Thymus (tissue), 11 donors: ENCODE measurements around the gene C3orf70. TPM values are rescaled to one million over a fixed set of nuclear protein-coding genes. Genes with fewer than 3 reads are reported as not detected.
"Not testable (repeated sequence)": the region's sequence is repeated elsewhere in the genome, so short reads cannot be mapped to it uniquely, and the experiment has no call there.

Source experiments
- DNase-seq, 9 donors: peaks; one replicate each; pipeline ENCODE4 v3.0.0-alpha.2; 2013; ENCODE audit warnings: low spot score in 9 of 9, low read depth in 6 of 9, missing footprints in 1 of 9
- H3K27ac ChIP-seq, 2 donors: one replicate each; pipeline ENCODE4 v1.5.1; 2013; ENCODE audit warnings: control low read depth in 1 of 2, low read depth in 1 of 2, low read length in 1 of 2, mild to moderate bottlenecking in 1 of 2, moderate library complexity in 1 of 2
- H3K27me3 ChIP-seq, 2 donors: one replicate each; pipeline ENCODE4 v1.5.1; 2013; ENCODE audit warnings: low read length in 1 of 2; ENCODE audit not compliant: control insufficient read depth in 2 of 2, insufficient read depth in 1 of 2
- H3K36me3 ChIP-seq, 2 donors: one replicate each; pipeline ENCODE4 v1.5.1; 2013; ENCODE audit warnings: low read length in 1 of 2, mild to moderate bottlenecking in 1 of 2, moderate library complexity in 1 of 2; ENCODE audit not compliant: control insufficient read depth in 2 of 2, insufficient read depth in 2 of 2
- H3K4me1 ChIP-seq, 2 donors: one replicate each; pipeline ENCODE4 v1.5.1; 2013; ENCODE audit warnings: low read length in 2 of 2; ENCODE audit not compliant: control insufficient read depth in 2 of 2, insufficient read depth in 2 of 2
- H3K4me3 ChIP-seq, 2 donors: one replicate each; pipeline ENCODE4 v1.5.1; 2013; ENCODE audit warnings: low read length in 2 of 2, control low read depth in 1 of 2, mild to moderate bottlenecking in 1 of 2
- H3K9me3 ChIP-seq, 2 donors: one replicate each; pipeline ENCODE4 v1.5.1; 2013; ENCODE audit warnings: low read length in 1 of 2, mild to moderate bottlenecking in 1 of 2; ENCODE audit not compliant: control insufficient read depth in 2 of 2, insufficient read depth in 1 of 2
- WGBS: extraction: QIAGEN DNeasy Blood & Tissue Kit; methylation state at CpG from one replicate; pipeline ENCODE4 v1.1.7; 2013; 5-methylcytosine and 5-hydroxymethylcytosine counted together
- polyA plus RNA-seq: library from polyadenylated mRNA; stranded (reverse); fragments of 200-250 nt; gene quantifications from one replicate; pipeline ENCODE4 v1.2.3, GENCODE V29; 2013
- total RNA-seq: library from RNA; stranded (reverse); fragments of 120-200 nt; gene quantifications from one replicate; pipeline ENCODE4 v1.2.4, GENCODE V29; 2013
- donor health status: healthy.

C3orf70 gene
- total and polyA plus RNA-seq, 2 donors = 0.76 to 0.78 TPM

GRCh38 chr3:185106256-185106890 is 46.5 kb downstream of the C3orf70 start:
- H3K4me3 ChIP-seq, H3K36me3 ChIP-seq, H3K9me3 ChIP-seq, H3K4me1 ChIP-seq, DNase-seq, H3K27me3 ChIP-seq: not testable (repeated sequence)
- H3K27ac ChIP-seq = peak overlapping the region in 1 of 2 donors; percentile 43
- WGBS = 89% methylated on average over 9 of the region's 9 CpGs

- Histone ChIP-seq H3K27ac (no peak overlapping the region), H3K36me3 (no peaks in the 10 kb centered on the region), H3K27me3 (no peaks in the 10 kb centered on the region), H3K4me3 (no peak overlapping the region), H3K9me3 (no peaks in the 10 kb centered on the region), H3K4me1 (no peaks in the 10 kb centered on the region)
- DNase-seq = no peak
- 96% methylated on average over 7 of the region's 7 CpGs for WGBS
These were observed 49.3 kb downstream of the C3orf70 start for GRCh38 chr3:185103359-185104127.

- Histone ChIP-seq H3K9me3 (no peaks in the 10 kb centered on the region), H3K27me3 (no peaks in the 10 kb centered on the region), H3K36me3 (no peaks in the 10 kb centered on the region), H3K27ac (no peak overlapping the region), H3K4me3 (no peak overlapping the region), H3K4me1 (no peaks in the 10 kb centered on the region)
- WGBS = 96% methylated on average over 4 of the region's 4 CpGs
- no peak for DNase-seq
These were observed 58.2 kb downstream of the C3orf70 start for GRCh38 chr3:185094697-185095096.

- DNase-seq = no peak
- Histone ChIP-seq H3K36me3 (no peaks in the 10 kb centered on the region), H3K4me3 (no peak overlapping the region), H3K9me3 (no peaks in the 10 kb centered on the region), H3K4me1 (no peaks in the 10 kb centered on the region), H3K27me3 (no peaks in the 10 kb centered on the region), H3K27ac (no peak overlapping the region)
These were observed 59.7 kb downstream of the C3orf70 start for GRCh38 chr3:185093116-185093515.

GRCh38 chr3:185090811-185091210 is 62.0 kb downstream of the C3orf70 start:
- no peak for DNase-seq
- no peak overlapping the region for H3K4me3 ChIP-seq
- H3K27ac ChIP-seq = no peak overlapping the region
- H3K9me3 ChIP-seq = no peaks in the 10 kb centered on the region
- no peaks in the 10 kb centered on the region for H3K4me1 ChIP-seq
- no peaks in the 10 kb centered on the region for H3K36me3 ChIP-seq
- no peaks in the 10 kb centered on the region for H3K27me3 ChIP-seq
- WGBS = 94% methylated on average over 4 of the region's 4 CpGs

- H3K9me3 ChIP-seq = no peaks in the 10 kb centered on the region
- no peaks in the 10 kb centered on the region for H3K36me3 ChIP-seq
- no peaks in the 10 kb centered on the region for H3K4me1 ChIP-seq
- H3K4me3 ChIP-seq = no peak overlapping the region
- H3K27ac ChIP-seq = no peak overlapping the region
- no peak for DNase-seq
- H3K27me3 ChIP-seq = no peaks in the 10 kb centered on the region
These were observed 63.1 kb downstream of the C3orf70 start for GRCh38 chr3:185089751-185090150.

- Histone ChIP-seq H3K4me1 (no peaks in the 10 kb centered on the region), H3K9me3 (no peaks in the 10 kb centered on the region), H3K36me3 (no peaks in the 10 kb centered on the region), H3K27me3 (no peaks in the 10 kb centered on the region), H3K4me3 (no peak overlapping the region), H3K27ac (no peak overlapping the region)
- WGBS = 98% methylated on average over 2 of the region's 2 CpGs
- no peak for DNase-seq
These were observed 63.5 kb downstream of the C3orf70 start for GRCh38 chr3:185089343-185089742.

GRCh38 chr3:185087419-185087818 is 65.4 kb downstream of the C3orf70 start:
- DNase-seq = no peak
- H3K27ac ChIP-seq = no peak overlapping the region
- H3K36me3 ChIP-seq = no peaks in the 10 kb centered on the region
- H3K4me1 ChIP-seq = no peaks in the 10 kb centered on the region
- H3K27me3 ChIP-seq = no peaks in the 10 kb centered on the region
- WGBS = 93% methylated on average over 3 of the region's 3 CpGs
- H3K9me3 ChIP-seq = no peaks in the 10 kb centered on the region
- H3K4me3 ChIP-seq = no peak overlapping the region

- H3K9me3 ChIP-seq = no peaks in the 10 kb centered on the region
- H3K27ac ChIP-seq = no peak overlapping the region
- 89% methylated on average over 5 of the region's 5 CpGs for WGBS
These were observed 68.0 kb downstream of the C3orf70 start for GRCh38 chr3:185084901-185085300.

More at GRCh38 chr3:185084901-185085300, 68.0 kb downstream of the C3orf70 start:
- DNase-seq = no peak
- H3K4me3 ChIP-seq = no peak overlapping the region
- no peaks in the 10 kb centered on the region for H3K36me3 ChIP-seq
- no peaks in the 10 kb centered on the region for H3K4me1 ChIP-seq
- no peaks in the 10 kb centered on the region for H3K27me3 ChIP-seq
